HG02840 (cell line): ENCODE results near the gene UTF1.
"Not testable (repeated sequence)": the region's sequence is repeated elsewhere in the genome, so short reads cannot be mapped to it uniquely, and the experiment has no call there.

Source experiments
- ATAC-seq: cut with Tn5 transposase; IDR thresholded peaks from one replicate; pipeline ENCODE4 v1.9.1; 2021; ENCODE audit warnings: mild to moderate bottlenecking, moderate library complexity, moderate number of reproducible peaks; ENCODE audit not compliant: unreplicated experiment, low FRiP score

UTF1 gene

GRCh38 chr10:133207627-133208026, 22.4 kb upstream of the UTF1 start:
- ATAC-seq, result no peak

- ATAC-seq, result no peak
Observed at GRCh38 chr10:133208466-133208865, 21.6 kb upstream of the UTF1 start.

GRCh38 chr10:133209117-133209516, 20.9 kb upstream of the UTF1 start:
- ATAC-seq, result no peak

GRCh38 chr10:133209641-133210040, 20.4 kb upstream of the UTF1 start:
- no peak for ATAC-seq

- ATAC-seq, result no peak
Observed at GRCh38 chr10:133210398-133211140, 19.4 kb upstream of the UTF1 start.

GRCh38 chr10:133211141-133211830, 18.7 kb upstream of the UTF1 start:
- no peak for ATAC-seq

- no peak for ATAC-seq
Observed at GRCh38 chr10:133211959-133212852, 17.8 kb upstream of the UTF1 start.

GRCh38 chr10:133212853-133213494, 17.0 kb upstream of the UTF1 start:
- no peak for ATAC-seq

GRCh38 chr10:133213641-133214467, 16.2 kb upstream of the UTF1 start:
- no peak for ATAC-seq

- no peak for ATAC-seq
Observed at GRCh38 chr10:133214468-133215410, 15.3 kb upstream of the UTF1 start.

- ATAC-seq, result no peak
Observed at GRCh38 chr10:133215586-133215985, 14.4 kb upstream of the UTF1 start.

- ATAC-seq, result no peak
Observed at GRCh38 chr10:133216776-133217175, 13.2 kb upstream of the UTF1 start.

GRCh38 chr10:133217800-133218589, 12.0 kb upstream of the UTF1 start:
- no peak for ATAC-seq

- ATAC-seq, result no peak
Observed at GRCh38 chr10:133218891-133219290, 11.1 kb upstream of the UTF1 start.

GRCh38 chr10:133219782-133220181, 10.2 kb upstream of the UTF1 start:
- no peak for ATAC-seq

GRCh38 chr10:133221331-133221730, 8.7 kb upstream of the UTF1 start:
- ATAC-seq, result no peak

GRCh38 chr10:133221756-133222155, 8.3 kb upstream of the UTF1 start:
- ATAC-seq, result not testable (repeated sequence)

- no peak for ATAC-seq
Observed at GRCh38 chr10:133224076-133224475, 5.9 kb upstream of the UTF1 start.
